WTC11 (cell line): ENCODE data around the gene LMAN2. TPM values are rescaled to one million over a fixed set of nuclear protein-coding genes. Genes with fewer than 3 reads are reported as not detected.
A peak's percentile ranks its signal among the peaks of the same experiment; 100 is the strongest.

Experiments
- ATAC-seq: fragments of 200-7000 bp; cut with Tn5 transposase; 2 replicates; pipeline ENCODE4 v1.10.0; 2021; ENCODE audit warnings: mild to moderate bottlenecking, moderate library complexity
- CTCF ChIA-PET: fragments of 300-600 bp; sonication (Branson Sonifier 250); formaldehyde crosslinking; loops from one replicate; lab custom pipeline; 2021; ENCODE audit warnings: antibody characterized with exemption; lab: Charles Lee
- POLR2A ChIA-PET: fragments of 350-600 bp; sonication (Branson Sonifier 250); formaldehyde crosslinking; loops from one replicate; lab custom pipeline; 2021; ENCODE audit warnings: antibody characterized with exemption; lab: Charles Lee
- DNase-seq: peaks from one replicate; pipeline ENCODE4 v3.0.0; 2021; ENCODE audit warnings: low spot score
- H3K27ac Mint-ChIP-seq: 2 replicates; pipeline ENCODE4 v1.8.0; 2021; ENCODE audit warnings: mixed read lengths
- H3K27me3 Mint-ChIP-seq: 2 replicates; pipeline ENCODE4 v1.8.0; 2021; ENCODE audit warnings: low read depth, mild to moderate bottlenecking, moderate library complexity, mixed read lengths
- H3K36me3 Mint-ChIP-seq: 2 replicates; pipeline ENCODE4 v1.8.0; 2021; ENCODE audit warnings: mixed read lengths
- H3K4me1 Mint-ChIP-seq: 2 replicates; pipeline ENCODE4 v1.8.0; 2022; ENCODE audit warnings: mixed read lengths
- H3K4me3 Mint-ChIP-seq: 2 replicates; pipeline ENCODE4 v1.8.0; 2021; ENCODE audit warnings: mild to moderate bottlenecking, moderate library complexity, mixed read lengths
- H3K9me3 Mint-ChIP-seq: 2 replicates; pipeline ENCODE4 v1.8.0; 2021; ENCODE audit warnings: mixed read lengths
- ATF2 ChIP-seq: sonication (generic); formaldehyde crosslinking; IDR thresholded peaks from 2 replicates; pipeline ENCODE4 v1.8.1; 2022; ENCODE audit warnings: low read depth, missing genetic modification reagents, borderline replicate concordance
- E2F4 ChIP-seq: sonication (generic); formaldehyde crosslinking; IDR thresholded peaks from 2 replicates; pipeline ENCODE4 v1.8.1; 2022; ENCODE audit warnings: low read depth, mild to moderate bottlenecking, moderate library complexity, missing genetic modification reagents, borderline replicate concordance
- ERG ChIP-seq: fragments of 250-450 bp; sonication (Bioruptor Pico); IDR thresholded peaks from 2 replicates; pipeline ENCODE4 v1.8.0; 2021; ENCODE audit warnings: mild to moderate bottlenecking
- FOXK1 ChIP-seq: sonication (generic); formaldehyde crosslinking; IDR thresholded peaks from 2 replicates; pipeline ENCODE4 v1.8.0; 2022; ENCODE audit warnings: mild to moderate bottlenecking, moderate library complexity, missing genetic modification reagents
- FOXP4 ChIP-seq: sonication (generic); formaldehyde crosslinking; IDR thresholded peaks from 2 replicates; pipeline ENCODE4 v1.8.0; 2022; ENCODE audit warnings: mild to moderate bottlenecking, missing genetic modification reagents
- GTF2I ChIP-seq: fragments of 250-450 bp; sonication (Bioruptor Pico); conservative IDR thresholded peaks from 2 replicates; pipeline ENCODE4 v1.4.0; 2021; ENCODE audit warnings: mild to moderate bottlenecking
- HMGA2 ChIP-seq: fragments of 250-450 bp; sonication (Bioruptor Pico); IDR thresholded peaks from 2 replicates; pipeline ENCODE4 v1.4.0; 2021; ENCODE audit warnings: mild to moderate bottlenecking, moderate library complexity
- IRF2 ChIP-seq: sonication (generic); formaldehyde crosslinking; IDR thresholded peaks from 2 replicates; pipeline ENCODE4 v1.8.0; 2022; ENCODE audit warnings: low read depth, missing genetic modification reagents, borderline replicate concordance
- KAT7 ChIP-seq: sonication (generic); formaldehyde crosslinking; IDR thresholded peaks from 2 replicates; pipeline ENCODE4 v1.8.1; 2023; ENCODE audit warnings: missing genetic modification reagents, mild to moderate bottlenecking, borderline replicate concordance
- NFATC4 ChIP-seq: fragments of 250-450 bp; sonication (Bioruptor Pico); IDR thresholded peaks from 2 replicates; pipeline ENCODE4 v1.9.0; 2021; ENCODE audit warnings: mild to moderate bottlenecking
- NFE2L1 ChIP-seq: sonication (generic); formaldehyde crosslinking; IDR thresholded peaks from 2 replicates; pipeline ENCODE4 v1.8.1; 2023; ENCODE audit warnings: missing genetic modification reagents
- NR1H2 ChIP-seq: sonication (generic); formaldehyde crosslinking; IDR thresholded peaks from 2 replicates; pipeline ENCODE4 v1.9.0; 2021; ENCODE audit warnings: mild to moderate bottlenecking, moderate library complexity, missing genetic modification reagents
- NR2C2 ChIP-seq: sonication (generic); formaldehyde crosslinking; IDR thresholded peaks from 2 replicates; pipeline ENCODE4 v1.8.0; 2022; ENCODE audit warnings: mild to moderate bottlenecking, missing genetic modification reagents
- OVOL2 ChIP-seq: fragments of 250-450 bp; sonication (Bioruptor Pico); IDR thresholded peaks from 2 replicates; pipeline ENCODE4 v1.9.0; 2021; ENCODE audit warnings: mild to moderate bottlenecking, borderline replicate concordance
- PREB ChIP-seq: sonication (generic); formaldehyde crosslinking; IDR thresholded peaks from 2 replicates; pipeline ENCODE4 v1.8.1; 2022; ENCODE audit warnings: mild to moderate bottlenecking, missing genetic modification reagents, moderate library complexity, borderline replicate concordance
- RELA ChIP-seq: sonication (generic); formaldehyde crosslinking; IDR thresholded peaks from 2 replicates; pipeline ENCODE4 v1.8.1; 2022; ENCODE audit warnings: missing genetic modification reagents, mild to moderate bottlenecking, borderline replicate concordance
- SMAD4 ChIP-seq: sonication (generic); formaldehyde crosslinking; IDR thresholded peaks from 2 replicates; pipeline ENCODE4 v1.8.0; 2022; ENCODE audit warnings: mild to moderate bottlenecking, missing genetic modification reagents
- USF1 ChIP-seq: sonication (generic); formaldehyde crosslinking; IDR thresholded peaks from 2 replicates; pipeline ENCODE4 v1.8.0; 2022; ENCODE audit warnings: mild to moderate bottlenecking, missing genetic modification reagents
- ZMAT4 ChIP-seq: fragments of 250-450 bp; sonication (Bioruptor Pico); IDR thresholded peaks from 2 replicates; pipeline ENCODE4 v1.9.0; 2021; ENCODE audit warnings: mild to moderate bottlenecking
- ZNF121 ChIP-seq: sonication (generic); formaldehyde crosslinking; IDR thresholded peaks from 2 replicates; pipeline ENCODE4 v1.8.0; 2023; ENCODE audit warnings: missing genetic modification reagents
- ZNF423 ChIP-seq: fragments of 250-450 bp; sonication (Bioruptor Pico); IDR thresholded peaks from 2 replicates; pipeline ENCODE4 v2.1.2; 2022; ENCODE audit warnings: mild to moderate bottlenecking, moderate library complexity
- ZNF512 ChIP-seq: sonication (generic); formaldehyde crosslinking; IDR thresholded peaks from 2 replicates; pipeline ENCODE4 v1.8.1; 2022; ENCODE audit warnings: missing genetic modification reagents, borderline replicate concordance
- total RNA-seq: library from RNA; stranded (reverse); gene quantifications from 3 replicates; pipeline ENCODE4 v1.2.3, GENCODE V29; 2021

LMAN2 gene
- total RNA-seq, 1 experiment from 2014 or later = 162 TPM

GRCh38 chr5:177349762-177350161, 1.7 kb downstream of the LMAN2 start (continued):
- no peak for TF ChIP-seq RELA (CRISPR knock-in tag)
- TF ChIP-seq GTF2I (CRISPR knock-in tag) = no peak

GRCh38 chr5:177349362-177349647, 2.2 kb downstream of the LMAN2 start:
- Mint-ChIP-seq H3K27ac (0 out of 2 replicates have a peak overlapping the region, but pooled peaks have one; percentile 16), H3K9me3 (no peaks in the 10 kb centered on the region), H3K4me1 (peaks cover 32% of the 10 kb centered on the region), H3K27me3 (peaks cover 7% of the 10 kb centered on the region), H3K36me3 (peaks cover 18% of the 10 kb centered on the region), H3K4me3 (peak overlapping the region; percentile 98)
- CTCF ChIA-PET = interaction anchor here (0.7 to 1.7 kb wide), 4 partner anchors 11 to 37 kb away, joined by 3 to 4 read pairs (median 4); no protein-coding TSS in a partner anchor
- POLR2A ChIA-PET = interaction anchor here (0.7 kb wide), 1 partner anchor 10 kb away, joined by 8 read pairs; no protein-coding TSS in a partner anchor
- DNase-seq (no peak), ATAC-seq (no peak)
- TF ChIP-seq NFE2L1 (CRISPR knock-in tag) (no peak), KAT7 (CRISPR knock-in tag) (no peak), USF1 (CRISPR knock-in tag) (no peak), HMGA2 (CRISPR knock-in tag) (no peak), FOXK1 (CRISPR knock-in tag) (no peak), PREB (CRISPR knock-in tag) (no peak)

- peaks cover 32% of the 10 kb centered on the region for H3K4me1 Mint-ChIP-seq
- no peaks in the 10 kb centered on the region for H3K27me3 Mint-ChIP-seq
- H3K9me3 Mint-ChIP-seq = no peaks in the 10 kb centered on the region
- TF ChIP-seq ZNF121 (peak; percentile 75; the same call in 1 of the 2 replicates), FOXP4 (no peak)
- H3K4me3 Mint-ChIP-seq = no peak overlapping the region
- DNase-seq (no peak), ATAC-seq (no peak)
- ChIA-PET CTCF (no interaction called here), POLR2A (no interaction called here)
- no peak overlapping the region for H3K27ac Mint-ChIP-seq
- H3K36me3 Mint-ChIP-seq = peaks cover 23% of the 10 kb centered on the region
These were observed 3.8 kb downstream of the LMAN2 start for GRCh38 chr5:177347699-177348098.

GRCh38 chr5:177346820-177347219, 4.6 kb downstream of the LMAN2 start:
- DNase-seq = no peak
- ChIA-PET CTCF (interaction anchor here (0.6 to 1.9 kb wide), 2 partner anchors 20 to 29 kb away, joined by 3 to 16 read pairs; no protein-coding TSS in a partner anchor), POLR2A (no interaction called here)
- H3K4me1 Mint-ChIP-seq = peaks cover 28% of the 10 kb centered on the region
- H3K27ac Mint-ChIP-seq = peak overlapping the region; percentile 21; the same call in 1 of the 2 replicates
- no peaks in the 10 kb centered on the region for H3K27me3 Mint-ChIP-seq
- no peak for ATAC-seq
- H3K9me3 Mint-ChIP-seq = no peaks in the 10 kb centered on the region
- peaks cover 23% of the 10 kb centered on the region for H3K36me3 Mint-ChIP-seq
- H3K4me3 Mint-ChIP-seq = no peak overlapping the region
- TF ChIP-seq ZMAT4 (CRISPR knock-in tag) = no peak
- no peak for TF ChIP-seq OVOL2 (CRISPR knock-in tag)
- TF ChIP-seq ZNF512 = no peak
- TF ChIP-seq NFATC4 (CRISPR knock-in tag) = no peak
- TF ChIP-seq ATF2 (CRISPR knock-in tag) = no peak
- no peak for TF ChIP-seq ERG
- no peak for TF ChIP-seq IRF2 (CRISPR knock-in tag)
- TF ChIP-seq NR1H2 (CRISPR knock-in tag) = no peak
- no peak for TF ChIP-seq SMAD4 (CRISPR knock-in tag)
- no peak for TF ChIP-seq ZNF423 (CRISPR knock-in tag)
- no peak for TF ChIP-seq NR2C2 (CRISPR knock-in tag)
- no peak for TF ChIP-seq E2F4
